Neural cell (in vitro differentiated cells): ENCODE data around the gene CUX1. TPM values are rescaled to one million over a fixed set of nuclear protein-coding genes. Genes with fewer than 3 reads are reported as not detected.

Source experiments
- H2AFZ ChIP-seq: fragments of 200-600, 300-800 bp; sonication (generic), shearing (Covaris generic); 2 replicates; pipeline ENCODE4 v1.6.0; 2014; ENCODE audit warnings: low read depth, mild to moderate bottlenecking, antibody characterized with exemption, low read length, moderate library complexity
- H3F3A ChIP-seq: fragments of 200-600 bp; shearing (Covaris generic); 2 replicates; pipeline ENCODE4 v1.6.1; 2016; ENCODE audit warnings: mild to moderate bottlenecking, moderate library complexity, mixed read lengths, antibody characterized with exemption, low read length; ENCODE audit not compliant: insufficient read depth, poor library complexity, severe bottlenecking
- H3K27ac ChIP-seq: fragments of 200-600, 300-800 bp; sonication (generic), shearing (Covaris generic); 2 replicates; pipeline ENCODE4 v1.5.1; 2014; ENCODE audit warnings: mild to moderate bottlenecking, low read length, moderate library complexity
- H3K27me3 ChIP-seq: fragments of 300-800, 200-600 bp; sonication (generic), shearing (Covaris generic); 2 replicates; pipeline ENCODE4 v1.6.0; 2014; ENCODE audit warnings: mild to moderate bottlenecking, low read depth, low read length, moderate library complexity; ENCODE audit not compliant: insufficient read depth
- H3K36me3 ChIP-seq: fragments of 300-800, 200-600 bp; sonication (generic), shearing (Covaris generic); 2 replicates; pipeline ENCODE4 v1.5.1; 2014; ENCODE audit warnings: mild to moderate bottlenecking, antibody characterized with exemption, low read length, moderate library complexity; ENCODE audit not compliant: insufficient read depth
- H3K4me2 ChIP-seq: fragments of 300-800, 200-600 bp; sonication (generic), shearing (Covaris generic); 2 replicates; pipeline ENCODE4 v1.6.0; 2014; ENCODE audit warnings: mild to moderate bottlenecking, low read length
- H3K4me3 ChIP-seq: fragments of 300-800, 200-600 bp; sonication (generic), shearing (Covaris generic); 2 replicates; pipeline ENCODE4 v1.5.1; 2014; ENCODE audit warnings: mild to moderate bottlenecking, low read length, moderate library complexity
- H3K79me2 ChIP-seq: fragments of 200-600 bp; shearing (Covaris generic); replicated peaks from 2 replicates; pipeline ENCODE4 v1.6.0; 2014; ENCODE audit warnings: mild to moderate bottlenecking, low read length, moderate library complexity; ENCODE audit not compliant: insufficient read depth
- H3K9ac ChIP-seq: fragments of 300-800, 200-600 bp; sonication (generic), shearing (Covaris generic); 2 replicates; pipeline ENCODE4 v1.6.1; 2016; ENCODE audit warnings: mild to moderate bottlenecking, low read length, mixed read lengths
- H3K9me2 ChIP-seq: fragments of 200-600 bp; shearing (Covaris generic); 2 replicates; pipeline ENCODE4 v1.6.1; 2016; ENCODE audit warnings: mild to moderate bottlenecking, low read length, mixed read lengths; ENCODE audit not compliant: insufficient read depth
- H3K9me3 ChIP-seq: fragments of 200-600, 300-800 bp; sonication (generic), shearing (Covaris generic); 2 replicates; pipeline ENCODE4 v1.6.1; 2016; ENCODE audit warnings: mild to moderate bottlenecking, mixed run types, low read length, moderate library complexity, mixed read lengths
- H4K20me1 ChIP-seq: fragments of 200-600 bp; shearing (Covaris generic); 2 replicates; pipeline ENCODE4 v1.6.1; 2016; ENCODE audit warnings: mild to moderate bottlenecking, mixed run types; ENCODE audit not compliant: insufficient read depth
- EP300 ChIP-seq: fragments of 450-650 bp; conservative IDR thresholded peaks from 2 replicates; pipeline ENCODE4 v1.6.1; 2014; ENCODE audit warnings: antibody characterized with exemption, mild to moderate bottlenecking, moderate library complexity; ENCODE audit not compliant: poor library complexity, severe bottlenecking
- EZH2 ChIP-seq: fragments of 200-600, 300-800 bp; shearing (Covaris generic), sonication (generic); IDR thresholded peaks from 2 replicates; pipeline ENCODE4 v1.6.1; 2014; ENCODE audit warnings: antibody characterized with exemption, low read length, borderline replicate concordance, mild to moderate bottlenecking; ENCODE audit not compliant: insufficient read depth, poor library complexity, severe bottlenecking
- MXI1 ChIP-seq: fragments of 450-650 bp; conservative IDR thresholded peaks from 2 replicates; pipeline ENCODE4 v1.6.1; 2014; ENCODE audit warnings: antibody characterized with exemption, mild to moderate bottlenecking; ENCODE audit not compliant: poor library complexity, severe bottlenecking
- POLR2AphosphoS5 ChIP-seq: IDR thresholded peaks from 2 replicates; pipeline ENCODE4 v1.6.1; 2012
- RAD21 ChIP-seq: fragments of 450-650 bp; conservative IDR thresholded peaks from 2 replicates; pipeline ENCODE4 v1.6.1; 2014; ENCODE audit warnings: antibody characterized with exemption, mild to moderate bottlenecking, moderate library complexity
- SMC3 ChIP-seq: fragments of 450-650 bp; conservative IDR thresholded peaks from 2 replicates; pipeline ENCODE4 v1.6.1; 2014; ENCODE audit warnings: antibody characterized with exemption, mild to moderate bottlenecking, moderate library complexity; ENCODE audit not compliant: poor library complexity
- TAF1 ChIP-seq: IDR thresholded peaks from 2 replicates; pipeline ENCODE4 v1.6.1; 2012; ENCODE audit warnings: low read depth
- polyA plus RNA-seq: library from polyadenylated mRNA; depleted of rRNA; stranded (reverse); fragments of >200 nt; gene quantifications from 2 replicates; pipeline ENCODE4 v1.2.3, GENCODE V29; 2014
- TF ChIP-seq, protein P1 (sequence below): fragments of 450-650 bp; IDR thresholded peaks from 2 replicates; pipeline ENCODE4 v1.5.1; 2014; ENCODE audit warnings: antibody characterized with exemption, mild to moderate bottlenecking, moderate library complexity; ENCODE audit not compliant: poor library complexity, severe bottlenecking
- TF ChIP-seq, protein P2 (sequence below): IDR thresholded peaks from 2 replicates; pipeline ENCODE4 v1.6.1; 2012; ENCODE audit warnings: borderline replicate concordance

CUX1 gene
- polyA plus RNA-seq, 1 donor from 2014 or later = 26.6 TPM

DNA sequence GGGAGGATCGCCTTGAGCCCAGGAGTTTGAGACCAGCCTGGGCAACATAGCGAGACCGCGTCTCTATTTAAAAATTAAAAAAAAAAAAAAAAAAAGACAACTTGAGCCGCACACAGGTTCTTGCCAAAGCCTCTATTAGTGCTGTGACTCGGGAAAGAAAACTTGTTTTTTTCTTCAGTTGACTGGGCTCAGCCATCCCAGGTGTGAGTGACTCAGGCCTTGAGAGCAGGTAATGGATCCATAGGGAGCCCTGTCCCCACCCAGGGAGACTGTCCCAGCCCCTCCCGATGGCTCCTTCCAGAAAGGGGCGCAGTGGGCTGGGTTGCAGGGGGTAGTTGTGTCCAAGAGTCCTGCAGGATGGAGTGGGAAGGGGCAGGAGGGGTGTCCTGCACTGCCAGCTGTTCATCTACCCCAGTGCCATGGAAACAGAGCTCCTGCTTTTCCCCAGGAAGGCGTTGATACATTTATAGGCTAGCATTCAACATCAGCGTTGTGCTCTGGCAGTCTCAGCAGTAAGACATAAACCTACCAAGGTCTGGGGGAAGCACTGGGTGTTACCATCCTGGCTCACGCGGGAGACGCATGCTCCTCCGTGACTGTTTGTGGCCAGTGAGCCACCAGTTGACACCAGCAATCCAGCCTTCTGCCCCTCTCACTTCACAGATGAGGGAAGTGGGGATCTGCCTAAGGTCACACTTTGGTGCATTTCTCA is 126.6 kb downstream of the CUX1 start:
- Histone ChIP-seq H3K4me2 (no peak overlapping the region), H3K9ac (no peak overlapping the region), H3K4me3 (no peak overlapping the region), H3K9me3 (no peaks in the 10 kb centered on the region), H2AFZ (no peak overlapping the region), H3K36me3 (no peaks in the 10 kb centered on the region), H3K27me3 (no peaks in the 10 kb centered on the region), H3K27ac (no peak overlapping the region), H4K20me1 (no peaks in the 10 kb centered on the region), H3K79me2 (peaks cover 2% of the 10 kb centered on the region), H3K9me2 (no peaks in the 10 kb centered on the region), H3F3A (peaks cover 4% of the 10 kb centered on the region)
- TF ChIP-seq EP300 (no peak), RAD21 (no peak), POLR2AphosphoS5 (no peak), TAF1 (no peak)
- TF ChIP-seq, protein P1, sequence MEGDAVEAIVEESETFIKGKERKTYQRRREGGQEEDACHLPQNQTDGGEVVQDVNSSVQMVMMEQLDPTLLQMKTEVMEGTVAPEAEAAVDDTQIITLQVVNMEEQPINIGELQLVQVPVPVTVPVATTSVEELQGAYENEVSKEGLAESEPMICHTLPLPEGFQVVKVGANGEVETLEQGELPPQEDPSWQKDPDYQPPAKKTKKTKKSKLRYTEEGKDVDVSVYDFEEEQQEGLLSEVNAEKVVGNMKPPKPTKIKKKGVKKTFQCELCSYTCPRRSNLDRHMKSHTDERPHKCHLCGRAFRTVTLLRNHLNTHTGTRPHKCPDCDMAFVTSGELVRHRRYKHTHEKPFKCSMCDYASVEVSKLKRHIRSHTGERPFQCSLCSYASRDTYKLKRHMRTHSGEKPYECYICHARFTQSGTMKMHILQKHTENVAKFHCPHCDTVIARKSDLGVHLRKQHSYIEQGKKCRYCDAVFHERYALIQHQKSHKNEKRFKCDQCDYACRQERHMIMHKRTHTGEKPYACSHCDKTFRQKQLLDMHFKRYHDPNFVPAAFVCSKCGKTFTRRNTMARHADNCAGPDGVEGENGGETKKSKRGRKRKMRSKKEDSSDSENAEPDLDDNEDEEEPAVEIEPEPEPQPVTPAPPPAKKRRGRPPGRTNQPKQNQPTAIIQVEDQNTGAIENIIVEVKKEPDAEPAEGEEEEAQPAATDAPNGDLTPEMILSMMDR = no peak
- TF ChIP-seq, protein P2, sequence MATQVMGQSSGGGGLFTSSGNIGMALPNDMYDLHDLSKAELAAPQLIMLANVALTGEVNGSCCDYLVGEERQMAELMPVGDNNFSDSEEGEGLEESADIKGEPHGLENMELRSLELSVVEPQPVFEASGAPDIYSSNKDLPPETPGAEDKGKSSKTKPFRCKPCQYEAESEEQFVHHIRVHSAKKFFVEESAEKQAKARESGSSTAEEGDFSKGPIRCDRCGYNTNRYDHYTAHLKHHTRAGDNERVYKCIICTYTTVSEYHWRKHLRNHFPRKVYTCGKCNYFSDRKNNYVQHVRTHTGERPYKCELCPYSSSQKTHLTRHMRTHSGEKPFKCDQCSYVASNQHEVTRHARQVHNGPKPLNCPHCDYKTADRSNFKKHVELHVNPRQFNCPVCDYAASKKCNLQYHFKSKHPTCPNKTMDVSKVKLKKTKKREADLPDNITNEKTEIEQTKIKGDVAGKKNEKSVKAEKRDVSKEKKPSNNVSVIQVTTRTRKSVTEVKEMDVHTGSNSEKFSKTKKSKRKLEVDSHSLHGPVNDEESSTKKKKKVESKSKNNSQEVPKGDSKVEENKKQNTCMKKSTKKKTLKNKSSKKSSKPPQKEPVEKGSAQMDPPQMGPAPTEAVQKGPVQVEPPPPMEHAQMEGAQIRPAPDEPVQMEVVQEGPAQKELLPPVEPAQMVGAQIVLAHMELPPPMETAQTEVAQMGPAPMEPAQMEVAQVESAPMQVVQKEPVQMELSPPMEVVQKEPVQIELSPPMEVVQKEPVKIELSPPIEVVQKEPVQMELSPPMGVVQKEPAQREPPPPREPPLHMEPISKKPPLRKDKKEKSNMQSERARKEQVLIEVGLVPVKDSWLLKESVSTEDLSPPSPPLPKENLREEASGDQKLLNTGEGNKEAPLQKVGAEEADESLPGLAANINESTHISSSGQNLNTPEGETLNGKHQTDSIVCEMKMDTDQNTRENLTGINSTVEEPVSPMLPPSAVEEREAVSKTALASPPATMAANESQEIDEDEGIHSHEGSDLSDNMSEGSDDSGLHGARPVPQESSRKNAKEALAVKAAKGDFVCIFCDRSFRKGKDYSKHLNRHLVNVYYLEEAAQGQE = no peak

DNA sequence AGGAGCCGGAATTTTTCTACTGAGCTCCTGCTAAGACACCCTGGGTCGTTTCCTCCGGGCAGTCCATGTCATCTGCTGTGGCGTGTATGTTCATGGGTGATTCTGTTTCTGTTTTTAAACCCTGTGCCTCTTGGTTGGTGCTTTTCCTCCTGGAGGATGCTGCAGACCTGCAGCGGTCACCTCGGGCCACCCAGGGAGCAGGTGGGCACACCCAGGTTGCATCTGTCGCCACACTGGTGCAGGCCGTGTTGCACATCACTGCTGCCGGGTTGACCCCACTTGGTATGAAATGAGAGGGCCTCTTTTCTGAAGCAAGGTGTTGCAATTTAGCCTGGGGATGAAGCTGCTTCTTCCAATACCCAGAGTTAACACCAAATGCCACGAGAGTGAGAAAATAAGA is 127.2 kb downstream of the CUX1 start:
- Histone ChIP-seq H3K4me2 (no peak overlapping the region), H3K9me2 (no peaks in the 10 kb centered on the region), H3K79me2 (no peaks in the 10 kb centered on the region), H3K9ac (no peak overlapping the region), H3K27me3 (no peaks in the 10 kb centered on the region), H3K4me3 (no peak overlapping the region), H3K27ac (no peak overlapping the region), H3F3A (peaks cover 4% of the 10 kb centered on the region), H2AFZ (no peak overlapping the region), H3K9me3 (no peaks in the 10 kb centered on the region), H3K36me3 (no peaks in the 10 kb centered on the region), H4K20me1 (no peaks in the 10 kb centered on the region)
- TF ChIP-seq EP300 = no peak
- TF ChIP-seq, protein P1 = no peak
- TF ChIP-seq EZH2 = no peak
- no peak for TF ChIP-seq TAF1
- TF ChIP-seq POLR2AphosphoS5 = no peak
- no peak for TF ChIP-seq RAD21
- no peak for TF ChIP-seq SMC3
- TF ChIP-seq MXI1 = no peak
- TF ChIP-seq, protein P2 = no peak
